Thoracic aorta (tissue), 2 donors: ENCODE results near the gene SLC6A6. TPM values are rescaled to one million over a fixed set of nuclear protein-coding genes. Genes with fewer than 3 reads are reported as not detected.

Source experiments
- ATAC-seq: fragments of 150-250 bp; one replicate; pipeline ENCODE4 v1.8.0; 2017; ENCODE audit warnings: low read depth; ENCODE audit not compliant: insufficient number of reproducible peaks, low FRiP score
- DNase-seq: peaks from one replicate; pipeline ENCODE4 v3.0.0-alpha.2; 2020; ENCODE audit warnings: low spot score
- H3K27ac ChIP-seq, 2 donors: fragments of 200-600 bp; sonication (generic); 1 replicate in 1 of 2; 2 replicates in 1 of 2; pipeline ENCODE4 v1.5.1; 2016; ENCODE audit warnings: mild to moderate bottlenecking in 2 of 2, moderate library complexity in 2 of 2
- H3K27me3 ChIP-seq: fragments of 200-600 bp; sonication (generic); replicated peaks from 2 replicates; pipeline ENCODE4 v1.6.0; 2016; ENCODE audit warnings: mild to moderate bottlenecking; ENCODE audit not compliant: insufficient read depth
- H3K36me3 ChIP-seq: fragments of 200-600 bp; sonication (generic); one replicate; pipeline ENCODE4 v1.5.1; 2016
- H3K4me1 ChIP-seq, 2 donors: fragments of 200-600 bp; sonication (generic); 1 replicate in 1 of 2; 2 replicates in 1 of 2; pipeline versions ENCODE4 v1.5.1 to v1.6.0; 2016; ENCODE audit warnings: low read depth in 2 of 2, mild to moderate bottlenecking in 1 of 2; ENCODE audit not compliant: control insufficient read depth in 1 of 2
- H3K4me3 ChIP-seq: fragments of 200-600 bp; sonication (generic); 2 replicates; pipeline ENCODE4 v1.5.1; 2016; ENCODE audit warnings: mild to moderate bottlenecking
- H3K9me3 ChIP-seq: fragments of 200-600 bp; sonication (generic); 2 replicates; pipeline ENCODE4 v1.5.1; 2016
- total RNA-seq, 2 donors: library from RNA; depleted of rRNA; stranded (reverse); fragments of >200 nt; gene quantifications; one replicate each; pipeline versions ENCODE4 v1.1.0 to v1.2.3, GENCODE V29; 2016
- TF ChIP-seq, protein P1 (sequence below): fragments of 200-600 bp; sonication (generic); IDR thresholded peaks from one replicate; pipeline ENCODE4 v1.5.1; 2019; ENCODE audit warnings: antibody characterized with exemption

The SLC6A6 gene
- total RNA-seq, 2 donors from 2014 or later, result 33.5 to 45.5 TPM

DNA sequence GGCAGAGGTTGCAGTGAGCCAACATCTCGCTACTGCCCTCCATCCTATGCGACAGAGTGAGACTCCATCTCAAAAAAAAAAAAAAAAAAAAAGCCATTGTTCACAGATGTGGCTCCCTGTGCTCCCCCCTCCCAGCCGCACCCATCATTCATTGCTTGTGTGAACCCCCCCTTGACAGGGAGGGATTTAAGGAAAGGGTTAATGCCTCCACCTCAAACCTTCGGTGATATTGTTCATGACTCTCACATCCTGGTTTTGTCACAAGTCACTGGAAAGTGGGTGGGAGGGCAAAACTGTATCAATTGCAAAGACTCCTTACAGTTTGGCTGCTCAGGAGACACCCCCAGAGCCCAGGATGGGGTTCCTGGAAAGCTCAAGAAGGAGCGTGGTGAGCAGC, 7.7 kb downstream of the SLC6A6 start:
- TF ChIP-seq, protein P1, sequence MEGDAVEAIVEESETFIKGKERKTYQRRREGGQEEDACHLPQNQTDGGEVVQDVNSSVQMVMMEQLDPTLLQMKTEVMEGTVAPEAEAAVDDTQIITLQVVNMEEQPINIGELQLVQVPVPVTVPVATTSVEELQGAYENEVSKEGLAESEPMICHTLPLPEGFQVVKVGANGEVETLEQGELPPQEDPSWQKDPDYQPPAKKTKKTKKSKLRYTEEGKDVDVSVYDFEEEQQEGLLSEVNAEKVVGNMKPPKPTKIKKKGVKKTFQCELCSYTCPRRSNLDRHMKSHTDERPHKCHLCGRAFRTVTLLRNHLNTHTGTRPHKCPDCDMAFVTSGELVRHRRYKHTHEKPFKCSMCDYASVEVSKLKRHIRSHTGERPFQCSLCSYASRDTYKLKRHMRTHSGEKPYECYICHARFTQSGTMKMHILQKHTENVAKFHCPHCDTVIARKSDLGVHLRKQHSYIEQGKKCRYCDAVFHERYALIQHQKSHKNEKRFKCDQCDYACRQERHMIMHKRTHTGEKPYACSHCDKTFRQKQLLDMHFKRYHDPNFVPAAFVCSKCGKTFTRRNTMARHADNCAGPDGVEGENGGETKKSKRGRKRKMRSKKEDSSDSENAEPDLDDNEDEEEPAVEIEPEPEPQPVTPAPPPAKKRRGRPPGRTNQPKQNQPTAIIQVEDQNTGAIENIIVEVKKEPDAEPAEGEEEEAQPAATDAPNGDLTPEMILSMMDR, result no peak
- Histone ChIP-seq H3K27me3 (no peaks in the 10 kb centered on the region), H3K27ac (peak overlapping the region in 1 of 2 donors; percentile 35), H3K4me1 (peaks cover 20 to 31% of the 10 kb centered on the region in 2 donors), H3K36me3 (peaks cover 3% of the 10 kb centered on the region), H3K9me3 (no peaks in the 10 kb centered on the region), H3K4me3 (no peak overlapping the region)
- DNase-seq, result no peak
- ATAC-seq, result no peak

DNA sequence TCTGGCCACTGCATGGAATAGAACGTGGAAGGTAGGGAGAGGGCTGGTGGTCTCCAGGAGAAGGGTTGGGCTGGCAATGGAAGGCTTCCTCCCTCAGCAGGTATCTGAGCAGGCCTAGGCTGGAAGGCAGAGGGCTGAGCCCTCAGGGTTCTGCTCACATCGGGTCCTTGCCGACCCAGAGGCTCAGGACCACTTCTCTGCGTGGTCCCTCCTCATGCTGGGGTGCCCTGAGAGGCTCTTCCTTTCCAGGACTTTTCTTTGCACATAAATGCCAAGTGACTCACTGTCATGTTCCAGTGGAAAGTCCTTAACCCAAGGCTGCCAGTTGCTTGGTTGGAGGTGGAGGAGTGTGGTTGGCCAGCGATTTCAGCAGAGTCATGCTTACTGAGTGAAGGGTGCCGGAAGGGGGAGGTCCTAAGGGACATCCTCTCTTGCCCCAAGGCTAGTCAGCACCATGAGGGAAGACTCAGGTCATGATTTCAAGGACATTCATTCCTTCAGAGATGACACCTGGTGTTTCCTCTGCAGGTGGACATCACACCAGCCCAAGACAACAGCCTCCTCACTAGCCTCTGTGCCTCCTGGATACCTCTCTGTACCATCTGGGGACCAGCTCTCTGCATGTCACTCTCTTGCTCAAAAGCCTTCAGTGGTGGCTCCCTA, 8.2 kb downstream of the SLC6A6 start:
- peak; percentile 70 for ATAC-seq
- Histone ChIP-seq H3K27ac (peak overlapping the region in 1 of 2 donors; percentile 41), H3K9me3 (no peaks in the 10 kb centered on the region), H3K4me3 (no peak overlapping the region), H3K4me1 (peaks cover 15 to 25% of the 10 kb centered on the region in 2 donors), H3K27me3 (no peaks in the 10 kb centered on the region), H3K36me3 (peaks cover 3% of the 10 kb centered on the region)
- TF ChIP-seq, protein P1, result no peak
- no peak for DNase-seq

DNA sequence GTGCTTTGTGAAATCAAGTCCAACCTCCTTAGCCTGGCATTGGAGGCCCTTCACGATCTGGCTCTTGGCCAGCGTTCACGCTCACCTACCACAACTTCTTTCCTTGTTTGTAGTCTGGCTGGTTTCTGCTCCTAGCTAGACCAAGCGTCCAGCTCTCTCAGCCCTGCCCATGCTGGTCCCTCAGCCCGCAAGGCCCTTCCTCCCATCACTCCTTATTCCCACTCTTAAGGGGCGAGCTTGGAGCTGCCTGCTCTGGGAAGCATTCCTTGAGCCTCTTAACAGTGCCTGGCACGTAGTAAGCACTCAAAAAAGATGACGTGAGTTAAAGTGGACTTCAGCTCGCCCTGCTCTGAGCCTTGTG, 8.7 kb downstream of the SLC6A6 start:
- ATAC-seq, result no peak
- no peak for DNase-seq
- Histone ChIP-seq H3K27me3 (no peaks in the 10 kb centered on the region), H3K4me1 (peaks cover 12 to 20% of the 10 kb centered on the region in 2 donors), H3K36me3 (peaks cover 3% of the 10 kb centered on the region), H3K27ac (peak overlapping the region in 1 of 2 donors; percentile 41), H3K4me3 (no peak overlapping the region), H3K9me3 (no peaks in the 10 kb centered on the region)
- TF ChIP-seq, protein P1, result no peak

DNA sequence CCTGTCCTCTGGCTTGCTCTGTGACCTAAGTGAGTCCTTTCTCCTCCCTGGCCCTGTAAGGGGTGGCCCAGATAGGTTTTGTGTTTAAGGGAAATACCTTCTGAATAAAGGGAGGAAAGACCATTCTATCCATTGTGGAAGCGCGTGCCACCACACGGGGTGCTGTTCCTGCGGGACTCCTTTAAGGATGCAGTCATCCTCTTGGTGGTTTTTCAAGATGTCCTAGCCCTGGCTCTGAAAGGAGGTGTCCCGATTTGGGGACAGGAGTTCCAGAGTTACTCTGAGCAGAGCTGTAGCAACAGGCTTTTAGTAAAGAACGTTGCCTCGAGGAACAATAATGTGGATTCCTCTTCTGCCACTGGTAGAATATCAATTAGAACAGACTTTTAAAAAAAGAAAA, 9.6 kb downstream of the SLC6A6 start:
- Histone ChIP-seq H3K4me1 (peaks cover 12 to 20% of the 10 kb centered on the region in 2 donors), H3K27ac (no peak overlapping the region), H3K27me3 (no peaks in the 10 kb centered on the region), H3K4me3 (no peak overlapping the region), H3K36me3 (peaks cover 8% of the 10 kb centered on the region), H3K9me3 (no peaks in the 10 kb centered on the region)
- ATAC-seq (no peak), DNase-seq (no peak)
- TF ChIP-seq, protein P1, result no peak

DNA sequence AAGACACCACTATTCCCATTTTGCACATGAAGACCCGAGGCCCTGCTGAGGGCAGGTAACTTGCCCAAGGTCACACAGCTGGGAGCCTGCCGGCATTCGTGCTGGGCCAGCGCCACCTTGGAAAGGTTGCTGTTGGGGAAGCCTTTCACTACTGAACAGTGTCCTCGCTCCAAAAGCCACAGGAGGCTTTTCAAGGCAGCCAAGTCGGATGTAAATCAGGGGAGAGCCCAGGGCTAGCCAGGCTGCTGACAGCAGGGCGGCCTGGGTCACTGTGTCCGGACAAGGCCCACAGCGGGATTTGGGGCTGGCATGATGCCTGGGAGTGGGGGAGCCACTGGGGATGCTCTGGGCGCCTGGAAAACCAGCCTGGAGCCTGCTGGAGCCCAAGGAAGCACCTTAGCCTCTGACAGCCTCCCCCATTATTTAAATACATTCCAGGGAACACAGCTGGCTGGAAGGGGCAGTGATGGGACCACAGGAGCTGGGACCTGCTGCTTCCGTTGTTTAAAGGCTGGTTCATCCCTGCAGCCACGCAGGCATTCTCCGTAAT, 10.5 kb downstream of the SLC6A6 start:
- H3K9me3 ChIP-seq, result no peaks in the 10 kb centered on the region
- H3K36me3 ChIP-seq, result peaks cover 8% of the 10 kb centered on the region
- no peak overlapping the region for H3K27ac ChIP-seq
- ATAC-seq, result no peak
- TF ChIP-seq, protein P1, result no peak
- no peak overlapping the region for H3K4me3 ChIP-seq
- no peak for DNase-seq
- H3K27me3 ChIP-seq, result no peaks in the 10 kb centered on the region
- H3K4me1 ChIP-seq, result peaks cover 12 to 20% of the 10 kb centered on the region in 2 donors
